RWPE2 (cell line): ENCODE data around the gene ELMO3.
A peak's percentile ranks its signal among the peaks of the same experiment; 100 is the strongest.

Experiments used
- ATAC-seq: fragments of 200-7000 bp; cut with Tn5 transposase; 3 replicates; pipeline ENCODE4 v1.9.1; 2021; ENCODE audit warnings: low read depth
- DNase-seq: peaks from one replicate; pipeline ENCODE4 v3.0.0-alpha.2; 2020; ENCODE audit warnings: low spot score
- H3K27ac ChIP-seq: fragments of 450-650 bp; 2 replicates; pipeline ENCODE4 v1.5.1; 2017; ENCODE audit warnings: mild to moderate bottlenecking; ENCODE audit not compliant: poor library complexity, severe bottlenecking
- H3K27me3 ChIP-seq: fragments of 250-450 bp; sonication (Bioruptor Pico); 2 replicates; pipeline ENCODE4 v1.5.1; 2021; ENCODE audit warnings: mild to moderate bottlenecking, moderate library complexity; ENCODE audit not compliant: insufficient read depth, poor library complexity, severe bottlenecking
- H3K36me3 ChIP-seq: fragments of 250-450 bp; sonication (Bioruptor Pico); 2 replicates; pipeline ENCODE4 v1.5.1; 2020; ENCODE audit warnings: low read depth, mild to moderate bottlenecking, moderate library complexity
- H3K4me1 ChIP-seq: fragments of 250-450 bp; sonication (Bioruptor Pico); 2 replicates; pipeline ENCODE4 v1.5.1; 2021; ENCODE audit warnings: mild to moderate bottlenecking, moderate library complexity; ENCODE audit not compliant: insufficient read depth, poor library complexity, severe bottlenecking
- H3K4me3 ChIP-seq: fragments of 250-450 bp; sonication (Bioruptor Pico); 2 replicates; pipeline ENCODE4 v1.5.1; 2021; ENCODE audit warnings: mild to moderate bottlenecking, moderate library complexity; ENCODE audit not compliant: severe bottlenecking
- H3K9me3 ChIP-seq: fragments of 250-450 bp; sonication (Bioruptor Pico); 2 replicates; pipeline ENCODE4 v1.5.1; 2021; ENCODE audit warnings: mild to moderate bottlenecking, moderate library complexity; ENCODE audit not compliant: severe bottlenecking
- CTCF ChIP-seq: fragments of 450-650 bp; IDR thresholded peaks from one replicate; pipeline ENCODE4 v1.5.1; 2017; ENCODE audit warnings: mild to moderate bottlenecking, moderate library complexity; ENCODE audit not compliant: poor library complexity, severe bottlenecking

Gene ELMO3

GRCh38 chr16:67188798-67189197, 10.1 kb upstream of the ELMO3 start:
- peaks cover 8% of the 10 kb centered on the region for H3K4me1 ChIP-seq
- no peaks in the 10 kb centered on the region for H3K27me3 ChIP-seq
- ATAC-seq (no peak), DNase-seq (no peak)
- H3K4me3 ChIP-seq, result no peak overlapping the region
- H3K36me3 ChIP-seq, result peaks cover 11% of the 10 kb centered on the region
- H3K27ac ChIP-seq, result no peak overlapping the region
- TF ChIP-seq CTCF, result no peak
- H3K9me3 ChIP-seq, result no peaks in the 10 kb centered on the region

GRCh38 chr16:67190041-67190440, 8.9 kb upstream of the ELMO3 start, which contains the start of gene EXOC3L1:
Gene EXOC3L1 (minus strand): TSS chr16:67190136. CDS start chr16:67189676, 460 bp downstream.
- Histone ChIP-seq H3K36me3 (peaks cover 24% of the 10 kb centered on the region), H3K4me1 (peaks cover 8% of the 10 kb centered on the region), H3K27me3 (no peaks in the 10 kb centered on the region), H3K9me3 (no peaks in the 10 kb centered on the region), H3K4me3 (no peak within 1 kb of the TSS), H3K27ac (no peak within 1 kb of the TSS)
- no peak for TF ChIP-seq CTCF
- ATAC-seq (no peak), DNase-seq (no peak)

GRCh38 chr16:67190448-67191399, 8.2 kb upstream of the ELMO3 start:
- Histone ChIP-seq H3K9me3 (no peaks in the 10 kb centered on the region), H3K4me1 (peaks cover 8% of the 10 kb centered on the region), H3K27me3 (no peaks in the 10 kb centered on the region), H3K27ac (no peak overlapping the region), H3K36me3 (peaks cover 31% of the 10 kb centered on the region), H3K4me3 (no peak overlapping the region)
- DNase-seq (no peak), ATAC-seq (no peak)
- TF ChIP-seq CTCF, result no peak

- TF ChIP-seq CTCF, result no peak
- peaks cover 38% of the 10 kb centered on the region for H3K36me3 ChIP-seq
- DNase-seq, result no peak
- no peaks in the 10 kb centered on the region for H3K27me3 ChIP-seq
- peak overlapping the region; percentile 79 for H3K4me3 ChIP-seq
- H3K4me1 ChIP-seq, result peaks cover 8% of the 10 kb centered on the region
- no peak for ATAC-seq
- H3K27ac ChIP-seq, result peak overlapping the region; percentile 61
- H3K9me3 ChIP-seq, result no peaks in the 10 kb centered on the region
These were observed 7.4 kb upstream of the ELMO3 start for GRCh38 chr16:67191411-67191994.
